ENCODE measurements around the gene HMGXB4.

HMGXB4 gene

DNA sequence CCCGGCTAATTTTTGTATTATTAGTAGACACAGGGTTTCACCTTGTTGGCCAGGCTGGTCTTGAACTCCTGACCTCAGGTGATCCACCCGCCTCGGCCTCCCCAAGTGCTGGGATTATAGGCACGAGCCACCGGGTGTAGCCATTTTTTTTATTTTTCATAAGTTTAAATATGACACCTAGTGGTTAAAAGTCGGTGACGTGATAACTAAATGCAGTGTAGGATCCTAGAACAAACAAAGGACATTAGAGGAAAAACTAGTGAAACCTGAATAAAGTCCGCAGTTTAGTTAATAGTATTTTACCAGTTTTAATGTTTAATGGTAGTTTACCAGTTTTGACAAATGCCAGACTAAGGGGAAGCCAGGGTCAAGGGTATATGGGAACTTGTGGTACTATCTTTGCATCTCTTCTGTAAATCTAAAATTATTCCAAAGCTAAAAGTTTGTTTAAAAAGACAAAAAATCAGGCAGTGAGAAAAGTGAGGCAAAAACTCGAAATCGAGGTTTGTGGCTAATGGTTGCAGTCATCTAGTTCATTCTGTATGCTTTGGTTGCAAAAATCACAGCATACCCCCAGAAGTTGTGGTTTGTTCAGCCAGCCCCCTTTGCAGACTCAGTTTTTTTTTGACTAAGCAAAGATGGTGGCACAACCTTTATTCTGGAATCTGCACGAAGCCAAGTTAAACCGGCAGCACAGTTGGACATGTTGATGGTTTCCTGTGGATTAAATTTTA lies 72.0 kb downstream of the HMGXB4 start:
- FAIRE-seq: no peak

DNA sequence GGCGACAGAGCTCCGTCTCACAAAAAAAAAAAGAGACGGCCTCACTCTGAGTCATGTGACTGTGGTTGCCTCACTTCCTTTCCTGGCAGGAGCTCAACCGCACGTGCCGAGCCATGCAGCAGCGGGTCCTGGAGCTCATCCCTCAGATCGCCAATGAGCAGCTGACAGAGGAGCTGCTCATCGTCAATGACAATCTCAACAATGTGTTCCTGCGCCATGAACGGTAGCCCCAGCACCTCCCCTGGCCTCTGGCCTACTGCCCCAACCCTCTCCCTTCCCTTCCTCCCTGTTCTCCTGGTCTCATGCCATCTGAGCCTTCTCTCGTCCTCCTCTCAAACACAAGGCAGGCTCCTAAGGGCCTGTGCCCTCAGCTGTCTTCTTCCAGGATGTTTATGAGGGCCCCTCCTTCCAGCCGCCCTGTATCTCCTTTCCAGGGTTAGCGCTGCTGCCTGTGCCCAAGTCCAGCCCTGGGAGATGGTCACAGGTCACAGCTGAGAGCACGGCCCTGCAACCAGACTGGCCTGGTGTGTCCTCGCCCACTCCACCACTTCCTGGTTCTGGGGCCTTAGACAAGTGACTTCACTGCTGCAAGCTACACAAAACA lies 73.1 kb downstream of the HMGXB4 start:
- no peak for FAIRE-seq

DNA sequence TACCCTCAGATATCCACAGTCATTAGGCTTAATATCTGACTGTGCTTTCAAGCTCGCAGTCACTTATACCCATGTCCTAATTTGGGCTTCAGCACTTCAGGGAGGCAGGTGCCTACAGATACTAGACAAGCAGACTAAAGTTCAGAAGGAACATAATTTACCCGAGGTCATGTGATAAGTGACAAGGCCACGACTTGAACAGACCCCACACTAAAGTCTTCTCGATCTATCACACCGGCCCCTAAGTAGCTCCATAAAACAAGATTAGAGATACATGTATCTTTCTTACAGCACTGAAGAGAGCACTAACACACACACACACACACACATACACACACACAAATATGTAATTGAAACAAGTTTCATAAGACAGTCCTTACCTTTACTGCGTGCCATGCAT lies 75.0 kb downstream of the HMGXB4 start:
- FAIRE-seq: no peak

DNA sequence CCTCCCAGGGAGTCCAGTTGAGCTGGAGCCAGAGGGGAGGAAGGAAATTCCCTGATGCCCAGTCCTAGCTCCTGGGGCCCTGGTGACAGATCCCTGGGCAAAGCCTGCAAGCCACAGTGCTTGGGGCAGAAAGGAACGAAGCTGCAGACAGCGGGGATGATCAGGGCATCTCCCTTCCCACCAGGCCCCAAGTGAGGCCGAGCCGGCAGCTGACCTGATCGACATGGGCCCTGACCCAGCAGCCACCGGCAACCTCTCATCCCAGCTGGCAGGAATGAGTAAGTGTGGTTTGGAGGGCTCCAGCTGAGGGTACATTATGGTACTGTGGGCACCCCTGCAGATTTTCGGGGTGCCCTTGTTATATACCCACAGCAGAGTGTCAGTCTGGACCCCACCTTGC lies 75.9 kb downstream of the HMGXB4 start:
- FAIRE-seq: no peak

DNA sequence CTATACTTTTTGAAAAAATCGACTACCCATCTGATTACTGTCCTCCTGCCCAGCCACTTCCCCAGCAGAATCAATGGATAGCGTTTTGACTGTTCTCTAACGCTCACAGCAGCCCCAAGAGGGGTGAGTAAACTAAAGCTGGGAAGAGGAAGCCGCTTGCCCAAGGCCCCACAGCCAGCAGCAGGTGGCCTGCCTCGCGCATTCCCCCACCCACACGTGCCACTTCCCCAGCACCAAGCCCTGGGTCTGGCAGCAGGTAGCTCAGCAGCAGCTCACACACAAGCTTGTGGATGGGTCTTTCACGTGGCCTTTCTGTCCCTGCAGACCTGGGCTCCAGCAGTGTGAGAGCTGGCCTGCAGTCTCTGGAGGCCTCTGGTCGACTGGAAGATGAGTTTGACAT lies 76.7 kb downstream of the HMGXB4 start:
- FAIRE-seq: no peak

DNA sequence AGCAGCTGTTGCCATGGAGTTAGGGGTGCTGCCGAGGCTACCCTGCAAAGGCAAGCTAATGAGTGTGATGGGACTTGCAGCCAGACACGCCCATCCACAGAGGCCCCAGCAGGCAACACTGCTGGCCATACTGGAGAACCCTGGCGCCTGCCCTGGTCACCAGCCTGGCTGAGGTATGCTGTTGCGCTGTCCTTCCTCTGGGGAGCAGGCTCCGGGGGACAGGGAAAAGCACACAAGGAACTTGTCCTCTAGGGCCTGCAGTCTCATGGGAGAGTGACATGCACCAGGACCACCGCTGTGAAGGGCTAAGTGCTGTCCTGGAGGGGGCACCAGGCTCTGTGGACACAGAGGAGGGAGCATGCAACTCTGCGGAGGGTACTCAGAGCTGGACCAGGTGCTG lies 78.2 kb downstream of the HMGXB4 start:
- no peak for FAIRE-seq

DNA sequence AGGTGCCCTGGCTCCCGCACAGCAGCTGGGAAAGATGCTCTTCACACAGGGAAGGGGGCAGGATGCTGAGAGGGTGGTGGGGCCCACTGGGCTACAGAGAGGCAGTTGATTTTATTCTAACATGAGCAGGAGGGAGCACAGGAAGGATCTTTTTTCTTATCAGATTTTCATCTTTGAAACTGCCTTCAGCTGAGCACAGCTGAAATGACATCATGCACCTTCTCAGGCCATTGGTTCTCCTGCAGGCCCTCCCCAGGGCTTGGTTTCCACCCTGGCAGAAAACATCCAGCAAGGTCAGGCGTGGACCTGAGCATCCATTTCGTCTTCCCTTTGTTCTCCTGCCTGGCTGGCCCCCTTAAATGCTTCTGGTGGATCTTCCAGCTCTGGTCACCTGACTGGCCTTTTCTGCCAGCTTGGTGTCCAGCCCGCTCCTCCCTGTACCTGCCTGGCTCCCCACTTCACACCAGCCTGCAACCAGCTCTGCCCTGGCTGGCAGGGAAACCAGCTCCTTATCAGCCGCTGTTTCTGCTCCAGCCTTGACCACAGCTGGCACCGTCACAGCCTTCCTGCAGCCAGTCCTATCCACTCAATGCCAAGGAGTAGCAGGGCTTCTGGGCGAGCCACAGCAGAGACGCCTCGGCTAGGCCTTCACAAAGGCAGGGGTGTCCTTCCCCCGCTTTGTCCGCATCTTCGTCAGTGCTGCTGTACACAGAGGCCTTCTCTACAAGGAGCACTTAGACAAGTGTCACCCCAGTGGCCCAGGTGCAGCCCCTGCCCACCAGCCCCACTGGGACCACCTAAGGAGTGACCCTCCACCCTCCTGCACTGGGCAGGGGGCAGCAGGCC lies 78.9 kb downstream of the HMGXB4 start:
- no peak for FAIRE-seq

DNA sequence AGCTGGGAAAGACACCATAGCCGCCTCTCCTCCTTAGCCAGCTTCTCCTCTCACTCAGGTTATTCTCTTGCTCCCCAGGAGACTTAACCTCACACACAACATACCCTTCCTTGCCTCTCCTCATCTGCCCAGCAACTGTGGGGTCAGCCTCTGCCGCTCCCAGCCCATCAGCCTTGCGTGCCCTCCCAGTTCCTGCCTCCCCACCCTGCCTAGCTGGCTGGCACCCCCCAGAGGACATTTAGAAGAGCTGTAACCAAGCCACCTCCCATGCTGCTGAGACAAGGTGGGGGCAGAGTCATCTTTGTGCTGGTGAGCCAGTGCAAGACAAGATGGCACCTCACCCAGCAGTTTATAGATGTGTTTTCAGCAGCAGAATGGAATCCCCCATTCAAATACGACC lies 80.6 kb downstream of the HMGXB4 start:
- FAIRE-seq: no peak

DNA sequence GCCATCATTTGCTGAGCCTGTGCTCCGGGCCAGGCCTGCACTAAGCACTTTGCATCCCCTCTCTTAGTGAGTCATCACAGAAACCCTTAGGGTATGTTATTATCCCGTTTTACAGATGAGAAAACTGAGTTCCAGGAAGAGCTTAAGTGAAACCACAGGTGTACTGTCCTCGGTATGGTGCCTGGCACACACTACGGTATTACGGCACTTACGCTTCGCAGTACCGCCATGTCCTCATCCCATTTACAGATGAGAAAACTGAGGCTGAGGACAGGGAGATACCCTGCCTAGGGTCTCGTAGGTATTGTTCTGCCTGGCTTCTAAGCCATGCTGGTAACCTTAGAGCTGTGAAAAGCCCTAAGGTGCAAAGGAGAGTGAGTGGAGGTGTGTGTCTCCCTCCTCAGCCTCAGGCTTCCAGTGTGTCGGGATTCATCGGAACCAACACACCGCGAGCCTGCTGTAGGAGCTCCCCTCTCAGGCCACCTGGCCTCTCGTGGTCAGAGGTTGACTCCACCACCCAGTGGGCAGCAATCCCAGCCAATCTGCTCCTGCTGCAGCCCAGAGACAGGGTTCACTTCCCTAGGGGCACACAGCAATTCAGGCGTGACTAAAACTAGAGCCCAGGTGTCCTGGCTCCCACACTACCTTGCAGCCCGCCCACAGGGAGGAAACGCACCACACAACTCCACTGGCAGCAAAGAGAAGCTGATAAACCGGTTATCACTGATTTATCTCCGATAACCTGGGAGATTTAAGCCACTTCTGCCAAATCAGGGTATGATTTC lies 84.0 kb downstream of the HMGXB4 start:
- no peak for FAIRE-seq

DNA sequence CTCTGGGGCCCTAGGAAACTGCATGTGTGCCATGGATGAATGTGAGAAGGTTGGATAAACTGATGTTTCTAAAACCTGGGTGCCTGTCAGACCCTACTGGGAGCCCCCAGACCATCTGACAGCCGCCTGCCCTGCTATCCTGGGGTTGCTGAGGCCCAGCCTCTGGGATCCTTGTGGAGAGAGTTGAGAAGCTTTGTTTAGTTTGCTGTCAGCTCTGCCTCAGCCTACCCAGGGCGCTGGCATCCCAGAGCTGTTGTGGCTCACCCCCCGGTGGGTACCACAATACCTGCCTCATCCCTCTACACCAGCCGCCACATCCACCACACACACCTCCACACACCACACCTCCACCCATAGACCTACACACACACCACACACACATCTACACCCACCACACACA lies 85.1 kb downstream of the HMGXB4 start:
- no peak for FAIRE-seq

DNA sequence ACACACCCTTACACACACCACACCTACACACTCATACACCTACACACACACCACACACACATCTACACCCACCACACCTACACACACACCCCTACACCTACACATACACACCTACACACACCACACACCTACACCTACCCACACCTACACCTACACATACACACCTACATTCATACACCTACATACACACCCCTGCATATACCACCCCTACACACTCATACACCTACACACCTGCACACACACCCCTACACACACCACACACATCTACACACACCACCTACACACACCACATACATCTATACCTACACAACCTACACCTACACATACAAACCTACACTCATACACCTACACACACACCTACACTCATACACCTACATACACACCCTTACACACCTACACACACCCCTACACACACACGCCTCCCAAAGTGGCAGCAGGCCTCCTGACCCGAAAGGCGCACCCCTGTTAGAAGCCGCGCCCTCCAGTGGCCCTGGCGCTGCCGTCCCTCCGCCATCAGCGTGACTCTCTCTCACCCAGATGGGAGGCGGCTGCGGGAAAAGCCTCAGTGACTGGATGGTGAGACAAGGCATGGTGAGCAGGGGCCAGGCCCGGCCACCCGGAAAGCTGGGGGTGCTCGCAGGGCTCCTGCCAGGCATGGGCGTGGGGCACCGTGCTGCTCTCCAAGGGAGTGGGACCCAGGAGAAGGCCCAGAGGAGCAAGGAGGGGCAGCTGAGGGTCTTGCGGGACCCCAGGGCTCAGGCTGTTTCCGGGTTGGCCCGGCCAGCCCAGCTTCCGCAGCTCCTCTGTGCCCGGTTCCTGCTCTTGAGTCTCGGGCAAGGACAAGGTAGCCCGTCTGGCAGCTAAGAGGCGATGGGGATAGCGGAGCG lies 86.6 kb downstream of the HMGXB4 start:
- no peak for FAIRE-seq

DNA sequence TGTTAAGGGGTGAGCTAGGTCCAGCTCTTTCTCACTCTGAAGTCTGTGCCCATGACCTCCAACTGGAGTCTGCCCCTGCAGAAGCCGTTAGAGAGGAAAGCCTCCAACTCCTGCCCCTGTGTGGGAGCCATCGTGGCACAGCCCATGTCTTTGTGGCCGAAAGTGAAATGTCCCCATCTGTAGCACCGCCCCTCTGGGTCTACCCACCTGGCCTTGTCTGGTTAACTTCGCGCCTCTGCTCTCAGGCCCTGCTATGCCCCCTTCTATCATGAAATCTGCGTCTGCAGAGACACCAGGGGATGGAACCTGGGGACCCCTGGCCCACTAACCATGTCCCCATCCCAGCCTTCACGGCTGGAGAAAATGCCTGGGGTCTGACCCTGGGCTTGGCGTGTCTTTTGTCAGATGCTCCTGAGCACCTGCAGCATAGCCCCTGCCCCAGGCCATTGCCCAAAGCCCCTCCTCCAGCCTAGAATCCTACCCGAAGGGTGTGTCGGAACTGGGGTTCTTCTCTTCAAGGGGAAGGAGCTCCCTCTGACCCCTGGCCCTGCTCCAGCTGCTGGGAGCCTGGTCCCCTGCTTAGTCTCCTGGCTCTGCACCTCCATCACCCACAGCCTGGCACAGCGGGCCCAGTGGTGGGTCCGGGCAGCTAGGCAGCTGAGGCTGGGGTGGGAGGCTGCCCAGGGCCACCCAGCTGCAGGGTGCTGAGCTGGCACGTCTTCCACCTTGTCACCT lies 87.8 kb downstream of the HMGXB4 start:
- FAIRE-seq: no peak

All from G401.6 (cell line).